DMS153 treated with DMSO at 0.1 percent for 48 hours (cell line): ENCODE measurements around the gene MAP3K1.

ENCODE experiments used
- DNase-seq: peaks from one replicate; lab custom pipeline; 2025; ENCODE audit not compliant: unreplicated experiment; lab: John Stamatoyannopoulos, UW

Gene MAP3K1

GRCh38 chr5:56900395-56900794 is 85.0 kb downstream of the MAP3K1 start:
- DNase-seq, result no peak

- no peak for DNase-seq
Measured at GRCh38 chr5:56900858-56901578, 85.7 kb downstream of the MAP3K1 start.

GRCh38 chr5:56908942-56909293 is 93.6 kb downstream of the MAP3K1 start:
- DNase-seq, result peak; percentile 29

GRCh38 chr5:56909294-56910209 is 94.2 kb downstream of the MAP3K1 start, which contains the start of gene SETD9:
Gene SETD9 (plus strand): TSS chr5:56909596. CDS start chr5:56909646, 50 bp downstream.
- DNase-seq, result peak; percentile 80

GRCh38 chr5:56910210-56910965 is 95.0 kb downstream of the MAP3K1 start:
- DNase-seq, result no peak

- DNase-seq, result no peak
Measured at GRCh38 chr5:56913766-56914165, 98.4 kb downstream of the MAP3K1 start.

GRCh38 chr5:56914678-56915077 is 99.3 kb downstream of the MAP3K1 start:
- no peak for DNase-seq

- no peak for DNase-seq
Measured at GRCh38 chr5:56917534-56917933, 102.2 kb downstream of the MAP3K1 start.

- no peak for DNase-seq
Measured at GRCh38 chr5:56918054-56918453, 102.7 kb downstream of the MAP3K1 start.

GRCh38 chr5:56919942-56920662 is 104.8 kb downstream of the MAP3K1 start:
- DNase-seq, result no peak

GRCh38 chr5:56922922-56923321 is 107.6 kb downstream of the MAP3K1 start:
- no peak for DNase-seq

GRCh38 chr5:56934325-56934724 is 119.0 kb downstream of the MAP3K1 start:
- DNase-seq, result no peak

- DNase-seq, result no peak
Measured at GRCh38 chr5:56938858-56939257, 123.5 kb downstream of the MAP3K1 start.

- DNase-seq, result no peak
Measured at GRCh38 chr5:56941981-56942380, 126.6 kb downstream of the MAP3K1 start.
